GM19324 (cell line): ENCODE data around the gene DYNLT5.
"Not testable (repeated sequence)": the region's sequence is repeated elsewhere in the genome, so short reads cannot be mapped to it uniquely, and the experiment has no call there.

Experiments used
- ATAC-seq: cut with Tn5 transposase; IDR thresholded peaks from one replicate; pipeline ENCODE4 v1.9.1; 2021; ENCODE audit warnings: mild to moderate bottlenecking, moderate library complexity; ENCODE audit not compliant: unreplicated experiment, low FRiP score

Gene DYNLT5

GRCh38 chr1:66752000-66752592 is at the start of gene DYNLT5:
Gene DYNLT5, plus strand, starts transcription at chr1:66752459. Its CDS starts 2,200 bp downstream, at chr1:66754659.
- peak; percentile 70 for ATAC-seq

- ATAC-seq = no peak
Observed at GRCh38 chr1:66704177-66704875, 47.9 kb upstream of the DYNLT5 start.

GRCh38 chr1:66705110-66705509 is 47.1 kb upstream of the DYNLT5 start:
- no peak for ATAC-seq

- ATAC-seq = no peak
Observed at GRCh38 chr1:66711420-66711819, 40.8 kb upstream of the DYNLT5 start.

GRCh38 chr1:66712839-66713238 is 39.4 kb upstream of the DYNLT5 start:
- no peak for ATAC-seq

GRCh38 chr1:66723985-66724384 is 28.3 kb upstream of the DYNLT5 start:
- ATAC-seq = no peak

GRCh38 chr1:66725885-66726665 is 26.2 kb upstream of the DYNLT5 start:
- ATAC-seq = peak; percentile 68

GRCh38 chr1:66728021-66728420 is 24.2 kb upstream of the DYNLT5 start:
- no peak for ATAC-seq

GRCh38 chr1:66728716-66729115 is 23.5 kb upstream of the DYNLT5 start:
- not testable (repeated sequence) for ATAC-seq

GRCh38 chr1:66729119-66729518 is 23.1 kb upstream of the DYNLT5 start:
- peak; percentile 52 for ATAC-seq

- no peak for ATAC-seq
Observed at GRCh38 chr1:66729523-66729922, 22.7 kb upstream of the DYNLT5 start.

- ATAC-seq = no peak
Observed at GRCh38 chr1:66730462-66730861, 21.8 kb upstream of the DYNLT5 start.

GRCh38 chr1:66731170-66731865 is 20.9 kb upstream of the DYNLT5 start:
- ATAC-seq = no peak

GRCh38 chr1:66732407-66733166 is 19.7 kb upstream of the DYNLT5 start:
- no peak for ATAC-seq

GRCh38 chr1:66733348-66734017 is 18.8 kb upstream of the DYNLT5 start:
- ATAC-seq = no peak

- ATAC-seq = not testable (repeated sequence)
Observed at GRCh38 chr1:66734531-66734930, 17.7 kb upstream of the DYNLT5 start.

- no peak for ATAC-seq
Observed at GRCh38 chr1:66737836-66738235, 14.4 kb upstream of the DYNLT5 start.

GRCh38 chr1:66739401-66740157 is 12.7 kb upstream of the DYNLT5 start:
- ATAC-seq = peak; percentile 65

GRCh38 chr1:66745451-66745850 is 6.8 kb upstream of the DYNLT5 start:
- ATAC-seq = no peak
